Glutamatergic neuron (in vitro differentiated cells): ENCODE results near the gene RFFL. TPM values are rescaled to one million over a fixed set of nuclear protein-coding genes. Genes with fewer than 3 reads are reported as not detected.

ENCODE experiments used
- DNase-seq: peaks from one replicate; pipeline ENCODE4 v3.0.0; 2022
- H3K27ac Mint-ChIP-seq: one replicate; pipeline ENCODE4 v1.8.0; 2020; ENCODE audit warnings: mild to moderate bottlenecking, mixed read lengths, inconsistent platforms; ENCODE audit not compliant: unreplicated experiment
- H3K27me3 Mint-ChIP-seq: one replicate; pipeline ENCODE4 v1.8.0; 2020; ENCODE audit warnings: mild to moderate bottlenecking, moderate library complexity, mixed read lengths, inconsistent platforms; ENCODE audit not compliant: unreplicated experiment
- H3K36me3 Mint-ChIP-seq: one replicate; pipeline ENCODE4 v1.8.0; 2020; ENCODE audit warnings: mild to moderate bottlenecking, mixed read lengths, inconsistent platforms; ENCODE audit not compliant: unreplicated experiment
- H3K4me1 Mint-ChIP-seq: one replicate; pipeline ENCODE4 v1.8.0; 2020; ENCODE audit warnings: mild to moderate bottlenecking, low read depth, mixed read lengths, inconsistent platforms; ENCODE audit not compliant: unreplicated experiment
- H3K4me3 Mint-ChIP-seq: one replicate; pipeline ENCODE4 v1.8.0; 2020; ENCODE audit warnings: mild to moderate bottlenecking, mixed read lengths, inconsistent platforms; ENCODE audit not compliant: unreplicated experiment
- H3K9me3 Mint-ChIP-seq: one replicate; pipeline ENCODE4 v1.8.0; 2020; ENCODE audit warnings: mild to moderate bottlenecking, moderate library complexity, mixed read lengths, inconsistent platforms; ENCODE audit not compliant: unreplicated experiment
- total RNA-seq: library from RNA; stranded (reverse); fragmentation: NEBNext Ultra II Directional; extraction: Animal tissue kit (Norgen Biotek cat#: 25700); gene quantifications from one replicate; pipeline ENCODE4 v1.2.1, GENCODE V29; 2021; ENCODE audit not compliant: unreplicated experiment
- TF ChIP-seq, protein P1 (sequence below): fragments of 200-600 bp; sonication (generic); IDR thresholded peaks from one replicate; pipeline ENCODE4 v1.5.0; 2021; ENCODE audit not compliant: partially characterized antibody, unreplicated experiment

RFFL gene
- total RNA-seq, 1 donor from 2014 or later = 16.5 TPM

DNA sequence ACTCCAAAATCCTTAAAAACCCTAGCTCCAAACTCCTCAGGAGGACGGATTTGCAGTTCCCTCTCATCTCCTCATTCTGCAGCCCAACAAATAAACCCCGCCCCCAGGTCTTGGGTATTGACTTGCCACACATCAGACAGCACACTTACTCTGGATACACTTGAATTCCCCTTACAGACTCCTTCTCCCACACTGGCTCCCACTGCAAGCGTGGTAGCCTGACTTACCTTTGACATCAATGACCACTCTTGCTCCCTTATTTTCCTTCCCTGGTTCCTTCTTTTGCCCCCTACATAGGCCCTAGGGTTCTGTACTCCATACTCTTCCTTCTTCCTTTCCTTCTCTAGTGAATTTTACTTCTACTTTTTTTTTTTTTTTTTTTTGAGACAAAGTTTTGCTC lies 7.5 kb downstream of the RFFL start:
- H3K27ac Mint-ChIP-seq = no peak overlapping the region
- H3K36me3 Mint-ChIP-seq = no peaks in the 10 kb centered on the region

DNA sequence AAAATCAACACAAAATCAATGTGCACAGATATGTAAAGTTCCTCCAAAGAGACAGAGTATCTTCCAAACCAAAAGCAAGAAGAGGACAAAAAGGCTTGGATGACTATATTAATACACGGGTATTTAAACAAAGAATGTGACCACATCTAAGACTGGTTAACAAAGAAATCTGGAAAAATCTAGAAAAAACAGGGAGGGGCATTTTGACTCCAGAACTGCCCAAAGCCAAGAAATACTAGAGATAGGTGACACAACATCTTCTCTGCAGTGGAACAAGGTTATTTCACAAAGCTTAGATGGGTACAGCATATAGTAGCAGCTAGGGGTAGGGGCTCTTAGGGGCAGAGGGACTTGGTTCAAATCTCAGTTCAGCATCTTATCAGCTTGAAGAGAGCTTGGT lies 10.3 kb downstream of the RFFL start:
- DNase-seq = no peak
- Mint-ChIP-seq H3K9me3 (no peaks in the 10 kb centered on the region), H3K27ac (no peak overlapping the region), H3K27me3 (no peaks in the 10 kb centered on the region), H3K4me3 (no peak overlapping the region), H3K4me1 (no peaks in the 10 kb centered on the region), H3K36me3 (no peaks in the 10 kb centered on the region)
- TF ChIP-seq, protein P1, sequence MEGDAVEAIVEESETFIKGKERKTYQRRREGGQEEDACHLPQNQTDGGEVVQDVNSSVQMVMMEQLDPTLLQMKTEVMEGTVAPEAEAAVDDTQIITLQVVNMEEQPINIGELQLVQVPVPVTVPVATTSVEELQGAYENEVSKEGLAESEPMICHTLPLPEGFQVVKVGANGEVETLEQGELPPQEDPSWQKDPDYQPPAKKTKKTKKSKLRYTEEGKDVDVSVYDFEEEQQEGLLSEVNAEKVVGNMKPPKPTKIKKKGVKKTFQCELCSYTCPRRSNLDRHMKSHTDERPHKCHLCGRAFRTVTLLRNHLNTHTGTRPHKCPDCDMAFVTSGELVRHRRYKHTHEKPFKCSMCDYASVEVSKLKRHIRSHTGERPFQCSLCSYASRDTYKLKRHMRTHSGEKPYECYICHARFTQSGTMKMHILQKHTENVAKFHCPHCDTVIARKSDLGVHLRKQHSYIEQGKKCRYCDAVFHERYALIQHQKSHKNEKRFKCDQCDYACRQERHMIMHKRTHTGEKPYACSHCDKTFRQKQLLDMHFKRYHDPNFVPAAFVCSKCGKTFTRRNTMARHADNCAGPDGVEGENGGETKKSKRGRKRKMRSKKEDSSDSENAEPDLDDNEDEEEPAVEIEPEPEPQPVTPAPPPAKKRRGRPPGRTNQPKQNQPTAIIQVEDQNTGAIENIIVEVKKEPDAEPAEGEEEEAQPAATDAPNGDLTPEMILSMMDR = no peak

More for the DNA sequence above, 7.5 kb downstream of the RFFL start:
- Mint-ChIP-seq H3K4me3 (no peak overlapping the region), H3K9me3 (no peaks in the 10 kb centered on the region), H3K27me3 (no peaks in the 10 kb centered on the region), H3K4me1 (no peaks in the 10 kb centered on the region)
- no peak for DNase-seq
- TF ChIP-seq, protein P1 = no peak

DNA sequence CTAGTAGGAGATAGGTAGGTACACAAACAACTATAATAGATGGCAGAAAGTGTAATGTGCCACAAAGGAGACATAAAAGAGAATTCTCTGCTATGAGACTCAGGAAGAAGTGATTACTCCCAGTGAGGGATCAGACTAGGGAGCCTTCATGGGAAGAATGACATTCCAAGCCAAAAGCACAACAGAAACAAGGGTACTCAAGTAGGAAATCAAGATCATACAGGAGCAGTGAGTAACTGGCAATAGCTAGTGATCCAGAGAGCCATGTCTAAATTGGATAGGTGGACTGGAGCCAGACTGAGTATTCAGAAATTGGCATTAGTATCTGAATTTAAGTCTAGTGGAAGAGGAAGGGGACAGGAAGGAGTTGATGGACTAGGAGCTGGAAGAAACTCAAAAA lies 10.7 kb downstream of the RFFL start:
- Mint-ChIP-seq H3K4me1 (no peaks in the 10 kb centered on the region), H3K4me3 (no peak overlapping the region), H3K27ac (no peak overlapping the region)

DNA sequence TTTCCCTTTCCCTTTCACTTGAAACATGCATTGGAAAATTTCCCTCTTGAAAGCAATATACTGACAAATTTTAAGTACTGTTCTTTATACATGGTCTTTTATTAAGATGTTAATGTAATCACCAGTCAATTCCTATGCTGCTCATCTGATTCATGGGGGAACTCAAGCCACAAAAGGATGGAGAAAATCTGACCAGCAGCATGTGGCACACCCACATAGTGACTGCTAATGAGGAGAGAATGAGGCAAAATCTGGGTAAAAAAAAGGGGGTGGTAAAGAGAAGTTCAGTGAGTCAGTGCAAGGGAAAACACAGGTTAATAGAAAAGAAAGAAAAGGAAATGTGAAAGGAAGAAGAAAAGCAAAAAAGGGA lies 11.3 kb downstream of the RFFL start:
- Mint-ChIP-seq H3K4me3 (no peak overlapping the region), H3K27me3 (no peaks in the 10 kb centered on the region), H3K36me3 (no peaks in the 10 kb centered on the region), H3K9me3 (no peaks in the 10 kb centered on the region), H3K27ac (no peak overlapping the region), H3K4me1 (no peaks in the 10 kb centered on the region)
- TF ChIP-seq, protein P1 = no peak
- DNase-seq = no peak

More for the DNA sequence above, 10.7 kb downstream of the RFFL start:
- DNase-seq = no peak
- TF ChIP-seq, protein P1 = no peak
- H3K27me3 Mint-ChIP-seq = no peaks in the 10 kb centered on the region
- H3K36me3 Mint-ChIP-seq = no peaks in the 10 kb centered on the region
- H3K9me3 Mint-ChIP-seq = no peaks in the 10 kb centered on the region

DNA sequence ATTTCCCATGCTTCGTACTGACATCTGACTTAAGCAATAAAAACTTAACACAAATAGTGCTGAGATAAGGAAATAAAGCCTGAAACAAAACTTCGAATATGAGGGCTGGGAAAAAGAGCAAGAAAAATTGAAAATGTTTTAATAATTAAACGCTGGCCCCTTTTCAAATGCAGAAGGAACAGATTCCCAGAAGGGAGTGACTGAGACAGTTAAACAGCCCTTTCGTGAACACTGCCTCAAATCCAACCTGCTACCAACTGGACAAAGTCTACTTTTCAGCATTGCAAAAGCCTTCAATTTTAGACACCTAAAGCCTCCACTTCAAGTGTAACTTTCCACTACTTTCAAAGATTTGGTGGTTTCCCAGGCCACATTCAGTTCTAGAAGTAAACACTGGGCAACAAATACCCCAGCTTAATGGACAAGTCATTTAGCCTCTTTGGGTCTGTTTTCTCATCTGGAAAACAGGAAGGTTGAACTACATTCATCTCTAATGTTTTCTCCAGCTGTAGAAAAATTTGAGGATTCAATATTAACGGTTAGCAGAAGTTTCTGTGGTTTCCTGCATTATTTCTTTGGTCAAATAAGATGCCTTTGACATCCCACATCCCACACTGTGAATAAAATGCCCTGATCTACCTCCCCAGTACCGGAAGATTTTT lies 11.8 kb downstream of the RFFL start:
- Mint-ChIP-seq H3K27ac (no peak overlapping the region), H3K27me3 (no peaks in the 10 kb centered on the region), H3K9me3 (no peaks in the 10 kb centered on the region), H3K4me1 (no peaks in the 10 kb centered on the region), H3K4me3 (no peak overlapping the region), H3K36me3 (no peaks in the 10 kb centered on the region)
- TF ChIP-seq, protein P1 = no peak
- no peak for DNase-seq
